CD4-positive, alpha-beta T cell treated with Interleukin-4 for 4 hours (primary cell): ENCODE data around the gene LATS2.
"Not testable (repeated sequence)": the region's sequence is repeated elsewhere in the genome, so short reads cannot be mapped to it uniquely, and the experiment has no call there.

Experiments
- DNase-seq: peaks from one replicate; pipeline ENCODE4 v3.0.0-alpha.2; 2020

LATS2 gene

GRCh38 chr13:21075011-21075378 lies 13.6 kb upstream of the LATS2 start:
- DNase-seq = peak; percentile 13

GRCh38 chr13:21074546-21074945 lies 13.2 kb upstream of the LATS2 start:
- no peak for DNase-seq

- DNase-seq = no peak
These were observed 10.5 kb upstream of the LATS2 start for GRCh38 chr13:21071924-21072323.

DNA sequence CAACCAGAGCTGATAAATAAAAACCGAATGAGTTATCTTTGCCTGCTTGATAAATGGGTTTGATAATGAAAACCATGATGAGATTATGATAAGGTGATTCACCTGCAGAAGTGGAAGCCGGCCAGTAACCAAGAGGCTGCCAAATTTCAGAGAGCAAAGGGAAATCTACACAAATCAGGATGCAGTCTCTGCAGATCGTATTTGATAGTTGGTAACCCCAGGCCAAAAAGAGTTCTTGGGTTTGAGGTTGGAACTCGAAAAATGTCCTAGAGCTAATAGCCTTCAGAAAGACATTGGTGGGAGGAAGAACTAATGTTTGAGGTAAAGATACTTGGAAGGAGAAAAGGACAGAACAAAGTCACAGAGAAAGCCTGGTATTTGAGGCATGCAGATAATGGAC lies 9.6 kb upstream of the LATS2 start:
- no peak for DNase-seq

DNA sequence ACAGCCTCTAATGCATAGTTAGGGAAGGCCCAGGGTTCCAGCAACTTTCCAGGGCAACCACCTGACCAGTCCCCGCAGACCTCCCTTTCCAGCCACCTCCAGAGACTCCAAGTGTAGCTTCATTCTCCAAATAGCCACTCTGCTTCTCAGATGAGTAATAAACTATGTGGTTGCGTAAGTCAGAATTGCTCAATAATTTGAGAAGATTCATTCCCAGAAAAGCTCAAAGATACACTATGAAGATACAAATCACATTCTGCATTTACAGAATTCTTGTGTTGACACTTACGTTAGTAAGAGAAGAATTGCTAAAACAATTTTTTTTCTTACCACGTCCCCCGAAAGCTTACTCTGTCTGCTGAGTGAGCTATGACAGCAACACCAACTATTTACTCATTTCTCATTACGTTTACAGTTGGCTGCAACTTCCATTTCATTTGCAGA lies 8.2 kb upstream of the LATS2 start:
- no peak for DNase-seq

- DNase-seq = no peak
These were observed 6.5 kb upstream of the LATS2 start for GRCh38 chr13:21067848-21068247.

DNA sequence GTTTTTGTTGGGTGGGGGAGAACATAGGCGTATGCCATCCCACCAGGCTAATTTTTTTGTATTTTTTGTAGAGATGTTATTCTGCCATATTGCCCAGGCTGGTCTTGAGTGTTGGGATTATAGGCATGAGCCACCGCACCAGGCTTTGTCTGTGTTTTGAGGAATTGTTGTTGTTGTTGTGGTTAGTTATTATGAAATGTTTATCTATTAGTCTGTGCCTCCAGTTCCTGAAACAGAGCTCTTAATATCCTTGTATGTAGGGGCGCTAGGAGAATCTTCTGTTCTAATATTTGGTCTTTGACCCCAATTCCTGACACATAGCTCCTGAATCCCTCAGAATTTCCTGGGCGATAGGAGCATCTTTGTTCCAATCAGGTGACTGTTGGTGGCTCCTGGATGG lies 5.6 kb upstream of the LATS2 start:
- DNase-seq = no peak

DNA sequence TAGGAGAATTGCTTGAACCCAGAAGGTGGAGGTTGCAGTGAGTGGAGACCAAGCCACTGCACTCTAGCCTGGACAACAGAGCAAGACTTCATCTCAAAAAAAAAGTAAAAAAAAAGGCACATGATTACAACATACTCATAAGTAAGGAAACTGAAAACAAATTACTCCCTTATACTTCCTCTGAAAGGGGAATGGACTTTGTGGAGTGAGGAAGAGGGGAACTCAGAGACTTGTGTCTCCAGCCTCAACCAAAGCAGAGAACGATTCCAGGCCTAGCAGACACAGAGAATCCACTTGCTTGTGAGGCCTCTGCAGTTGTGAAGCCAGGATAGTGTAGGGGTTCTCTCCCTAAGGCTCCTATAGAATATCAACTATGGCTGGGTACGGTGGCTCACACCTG lies 4.3 kb upstream of the LATS2 start:
- no peak for DNase-seq

GRCh38 chr13:21063031-21063430 lies 1.6 kb upstream of the LATS2 start:
- DNase-seq = no peak

- no peak for DNase-seq
These were observed 903 bp downstream of the LATS2 start for GRCh38 chr13:21060338-21061028.

DNA sequence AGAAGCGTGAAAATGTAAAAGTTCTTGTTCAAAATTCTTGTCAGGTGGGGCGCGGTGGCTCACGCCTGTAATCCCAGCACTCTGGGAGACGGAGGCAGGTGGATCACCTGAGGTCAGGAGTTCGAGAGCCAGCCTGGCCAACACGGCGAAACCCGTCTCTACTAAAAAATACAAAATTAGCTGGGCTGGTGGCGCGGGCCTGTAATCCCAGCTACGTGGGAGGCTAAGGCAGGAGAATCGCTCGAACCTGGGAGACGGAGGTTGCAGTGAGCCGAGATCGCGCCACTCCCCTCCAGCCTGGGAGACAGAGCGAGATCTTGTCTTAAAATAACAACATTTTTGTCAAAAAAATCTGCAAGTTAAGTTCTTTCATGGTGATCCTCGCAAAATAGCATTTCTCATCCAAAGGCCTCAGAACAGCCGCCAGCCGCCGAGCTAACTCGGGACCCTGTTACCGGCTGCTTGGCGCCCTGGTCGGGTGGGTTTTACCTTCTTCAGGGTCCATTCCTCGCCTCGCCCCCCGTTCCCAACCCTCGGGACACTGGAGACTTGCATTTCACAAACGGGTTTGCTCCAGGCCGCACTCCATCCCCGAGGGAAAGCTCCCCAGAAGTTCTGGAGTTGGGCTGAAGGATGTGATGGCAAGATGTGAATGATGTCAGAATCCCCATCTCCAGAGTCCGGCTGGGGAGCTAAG lies 1.6 kb downstream of the LATS2 start:
- no peak for DNase-seq

GRCh38 chr13:21058361-21058760 lies 3.0 kb downstream of the LATS2 start:
- DNase-seq = no peak

DNA sequence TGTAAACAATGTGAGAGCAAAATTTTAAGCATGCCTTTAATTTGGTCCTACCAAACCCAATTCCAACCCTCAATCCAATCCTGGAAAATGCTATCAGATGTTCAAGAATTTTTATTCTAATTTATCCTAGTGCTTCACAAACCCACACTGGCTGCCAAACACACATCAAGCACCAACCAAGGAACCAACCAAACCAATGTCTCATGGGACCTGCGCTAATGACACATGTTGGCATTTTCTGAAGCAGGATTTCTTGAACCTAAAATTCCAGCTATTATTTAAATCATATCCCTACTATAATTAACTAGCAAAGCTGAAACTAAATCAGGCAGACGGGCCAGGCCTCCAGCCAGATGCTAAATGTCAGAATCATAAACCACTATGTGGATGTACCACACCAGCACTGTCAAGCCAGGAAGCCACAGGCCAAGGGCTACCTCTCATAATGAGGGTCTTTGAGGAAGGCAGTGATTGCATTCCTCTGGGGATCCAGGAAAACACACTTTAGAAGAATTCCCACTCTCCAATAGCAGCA lies 5.8 kb downstream of the LATS2 start:
- no peak for DNase-seq

DNA sequence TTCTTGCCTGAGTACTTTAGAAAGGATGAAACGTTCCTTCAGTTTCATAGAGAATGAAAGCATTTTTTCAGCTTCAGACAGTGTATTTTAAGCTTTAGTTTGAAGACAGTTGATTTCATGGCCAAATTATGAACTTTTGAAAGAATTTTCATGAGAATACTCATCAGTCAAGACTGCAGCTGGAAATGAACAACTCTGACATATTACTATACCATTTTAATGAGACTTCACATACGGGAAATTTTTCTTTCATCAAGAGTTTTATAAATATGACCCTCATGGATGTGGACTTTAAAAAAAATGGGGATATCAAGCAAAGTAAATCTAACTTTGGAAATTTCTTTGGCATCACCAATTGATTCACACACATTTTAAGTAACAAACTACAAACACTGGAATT lies 6.4 kb downstream of the LATS2 start:
- no peak for DNase-seq

DNA sequence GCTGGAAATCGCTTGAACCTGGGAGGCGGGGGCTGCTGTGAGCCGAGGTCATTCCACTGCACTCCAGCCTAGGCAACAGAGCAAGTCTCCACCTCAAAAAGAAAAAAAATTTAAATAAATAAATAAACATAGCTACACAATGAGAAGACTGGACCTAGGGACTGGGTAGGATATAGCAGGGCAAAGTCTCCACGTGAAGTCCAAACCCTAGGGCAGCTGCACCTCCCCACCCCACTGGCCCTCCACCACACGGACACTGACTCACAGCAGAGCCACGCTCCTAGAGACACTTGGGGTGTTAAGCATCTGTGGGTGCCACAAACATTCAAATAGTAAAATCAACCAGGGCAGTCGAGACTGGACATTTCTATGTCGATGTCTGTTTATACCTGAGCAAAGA lies 7.1 kb downstream of the LATS2 start:
- no peak for DNase-seq

- DNase-seq = no peak
These were observed 8.2 kb downstream of the LATS2 start for GRCh38 chr13:21053231-21053630.

DNA sequence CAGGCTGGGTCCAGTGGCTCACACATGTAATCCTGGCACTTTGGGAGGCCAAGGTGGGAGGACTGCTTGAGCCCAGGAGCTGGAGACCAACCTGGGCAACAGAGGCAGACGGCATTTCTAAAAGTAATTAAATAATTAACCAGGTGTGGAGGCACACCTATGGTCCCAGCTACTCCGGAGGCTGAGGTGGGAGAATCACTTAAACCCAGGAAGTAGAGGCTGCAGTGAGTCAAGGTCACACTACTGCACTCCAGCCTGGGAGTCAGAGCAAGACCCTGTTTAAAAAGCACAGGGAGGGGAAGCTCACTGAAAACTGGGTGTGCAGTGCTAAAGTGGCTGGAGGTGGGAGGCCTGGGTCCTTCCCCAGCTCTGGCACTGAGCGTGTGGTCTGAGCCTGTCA lies 9.7 kb downstream of the LATS2 start:
- no peak for DNase-seq

- no peak for DNase-seq
These were observed 10.8 kb downstream of the LATS2 start for GRCh38 chr13:21050288-21051197.

GRCh38 chr13:21049731-21050130 lies 11.7 kb downstream of the LATS2 start:
- not testable (repeated sequence) for DNase-seq

- no peak for DNase-seq
These were observed 12.3 kb downstream of the LATS2 start for GRCh38 chr13:21048901-21049698.

GRCh38 chr13:21047591-21048282 lies 13.6 kb downstream of the LATS2 start:
- no peak for DNase-seq

DNA sequence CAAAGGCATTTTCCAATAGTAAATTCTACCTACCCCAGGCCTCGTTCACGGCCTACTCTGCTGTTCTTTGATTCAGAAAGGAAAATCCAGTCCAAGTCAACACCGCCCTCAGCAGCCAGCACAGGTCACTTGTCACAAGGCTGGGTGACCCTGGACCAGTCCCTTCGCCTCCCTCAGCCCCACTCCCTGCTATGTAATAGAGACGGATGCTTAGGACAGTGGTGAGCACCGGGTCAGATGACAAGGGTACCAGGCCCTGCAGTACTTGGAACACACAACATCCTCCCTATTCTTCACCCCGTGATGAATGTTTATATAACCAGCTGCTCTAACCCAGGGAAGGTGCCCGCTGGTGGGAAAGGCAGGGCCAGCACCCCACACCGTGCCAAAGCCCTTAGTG lies 14.3 kb downstream of the LATS2 start:
- no peak for DNase-seq
